CD4-positive, alpha-beta T cell (primary cell): Measurements from ENCODE around the gene PRKCB. TPM values are rescaled to one million over a fixed set of nuclear protein-coding genes. Genes with fewer than 3 reads are reported as not detected.

Experiments used
- ATAC-seq: fragments of 200-7000 bp; cut with Tn5 transposase; one replicate; pipeline ENCODE4 v1.10.0; 2022; ENCODE audit warnings: mild to moderate bottlenecking; ENCODE audit not compliant: poor library complexity
- CTCF ChIA-PET: fragments of 350-600 bp; sonication (Branson Sonifier 250); formaldehyde crosslinking; loops from one replicate; lab custom pipeline; 2021; ENCODE audit warnings: antibody characterized with exemption, inconsistent platforms; lab: Charles Lee
- POLR2A ChIA-PET: fragments of 350-600 bp; sonication (Branson Sonifier 250); formaldehyde crosslinking; loops from one replicate; lab custom pipeline; 2021; ENCODE audit warnings: antibody characterized with exemption, inconsistent platforms; lab: Charles Lee
- DNase-seq, 14 experiments: peaks; one replicate each; pipeline ENCODE4 v3.0.0-alpha.2; 2013 to 2020; ENCODE audit warnings: mixed read lengths in 2 of 14
- H3K27ac ChIP-seq, 2 donors: one replicate each; pipeline versions ENCODE4 v1.5.1 to v1.7.0; 2013; ENCODE audit warnings: low read length in 2 of 2, low read depth in 1 of 2, mild to moderate bottlenecking in 1 of 2
- H3K27me3 ChIP-seq, 2 experiments: 1 replicate in 1 of 2; 2 replicates in 1 of 2; pipeline versions ENCODE4 v1.6.1 to v1.7.0; 2013; ENCODE audit warnings: low read length in 2 of 2, control low read depth in 1 of 2, mild to moderate bottlenecking in 1 of 2, moderate library complexity in 1 of 2; ENCODE audit not compliant: insufficient read depth in 2 of 2, control insufficient read depth in 1 of 2
- H3K36me3 ChIP-seq: one replicate; pipeline ENCODE4 v1.6.1; 2013; ENCODE audit warnings: low read length, control low read depth; ENCODE audit not compliant: insufficient read depth
- H3K4me1 ChIP-seq: one replicate; pipeline ENCODE4 v1.6.1; 2013; ENCODE audit warnings: low read length, control low read depth; ENCODE audit not compliant: insufficient read depth
- H3K4me3 ChIP-seq: one replicate; pipeline ENCODE4 v1.5.1; 2013; ENCODE audit warnings: mild to moderate bottlenecking, low read length, moderate library complexity
- H3K9me3 ChIP-seq, 2 experiments: 1 replicate in 1 of 2; 2 replicates in 1 of 2; pipeline versions ENCODE4 v1.6.1 to v1.7.0; 2013; ENCODE audit warnings: low read length in 2 of 2, mild to moderate bottlenecking in 2 of 2, control low read depth in 1 of 2, moderate library complexity in 1 of 2; ENCODE audit not compliant: control insufficient read depth in 1 of 2, insufficient read depth in 1 of 2
- H3K27ac Mint-ChIP-seq: one replicate; pipeline ENCODE4 v1.8.0; 2020; ENCODE audit warnings: mixed read lengths
- H3K27me3 Mint-ChIP-seq: one replicate; pipeline ENCODE4 v1.8.0; 2021; ENCODE audit warnings: mixed read lengths
- H3K36me3 Mint-ChIP-seq: one replicate; pipeline ENCODE4 v1.8.0; 2021; ENCODE audit warnings: low read depth, mixed read lengths
- H3K4me1 Mint-ChIP-seq: one replicate; pipeline ENCODE4 v1.8.0; 2021; ENCODE audit warnings: low read depth, mixed read lengths
- H3K4me3 Mint-ChIP-seq: one replicate; pipeline ENCODE4 v1.8.0; 2020; ENCODE audit warnings: mild to moderate bottlenecking, mixed read lengths
- H3K9me3 Mint-ChIP-seq: one replicate; pipeline ENCODE4 v1.8.0; 2020; ENCODE audit warnings: mixed read lengths
- intact Hi-C, 2 experiments: fragments of 100-400 bp; cut with DNase I in 1 of 2; cut with micrococcal nuclease in 1 of 2; formaldehyde crosslinking; loops; one replicate each; pipeline versions ENCODE4 v1.15.1 to v1.9.0; 2023 to 2025; cut with DNase I, micrococcal nuclease
- total RNA-seq, 174 experiments: library from RNA in 2 of 174; stranded (reverse) in 2 of 174; gene quantifications; one replicate each; pipeline ENCODE4 v1.2.3 and lab custom pipeline; 2021 to 2026
- TF ChIP-seq, protein P1 (sequence below): fragments of 200-600 bp; IDR thresholded peaks from one replicate; pipeline ENCODE4 v1.8.0; 2022; ENCODE audit warnings: antibody characterized with exemption, mild to moderate bottlenecking

Gene PRKCB
- total RNA-seq, 2 experiments from 2014 or later = 64.7 TPM

- H3K4me1 ChIP-seq = peaks cover 64% of the 10 kb centered on the region
- no peak overlapping the region for H3K4me3 ChIP-seq
- Mint-ChIP-seq H3K4me1 (peaks cover 83% of the 10 kb centered on the region), H3K4me3 (peak overlapping the region; percentile 30), H3K27me3 (no peaks in the 10 kb centered on the region), H3K9me3 (no peaks in the 10 kb centered on the region), H3K36me3 (no peaks in the 10 kb centered on the region), H3K27ac (peak overlapping the region; percentile 66)
- H3K27ac ChIP-seq = no peak overlapping the region
- DNase-seq (no peak), ATAC-seq (no peak)
- intact Hi-C loops = loop anchor here in 1 of 2 experiments (10.0 kb wide), 2 partner anchors 48 to 52 kb away; no protein-coding TSS in a partner anchor
- H3K36me3 ChIP-seq = no peaks in the 10 kb centered on the region
- no peaks in the 10 kb centered on the region for H3K27me3 ChIP-seq
- TF ChIP-seq, protein P1, sequence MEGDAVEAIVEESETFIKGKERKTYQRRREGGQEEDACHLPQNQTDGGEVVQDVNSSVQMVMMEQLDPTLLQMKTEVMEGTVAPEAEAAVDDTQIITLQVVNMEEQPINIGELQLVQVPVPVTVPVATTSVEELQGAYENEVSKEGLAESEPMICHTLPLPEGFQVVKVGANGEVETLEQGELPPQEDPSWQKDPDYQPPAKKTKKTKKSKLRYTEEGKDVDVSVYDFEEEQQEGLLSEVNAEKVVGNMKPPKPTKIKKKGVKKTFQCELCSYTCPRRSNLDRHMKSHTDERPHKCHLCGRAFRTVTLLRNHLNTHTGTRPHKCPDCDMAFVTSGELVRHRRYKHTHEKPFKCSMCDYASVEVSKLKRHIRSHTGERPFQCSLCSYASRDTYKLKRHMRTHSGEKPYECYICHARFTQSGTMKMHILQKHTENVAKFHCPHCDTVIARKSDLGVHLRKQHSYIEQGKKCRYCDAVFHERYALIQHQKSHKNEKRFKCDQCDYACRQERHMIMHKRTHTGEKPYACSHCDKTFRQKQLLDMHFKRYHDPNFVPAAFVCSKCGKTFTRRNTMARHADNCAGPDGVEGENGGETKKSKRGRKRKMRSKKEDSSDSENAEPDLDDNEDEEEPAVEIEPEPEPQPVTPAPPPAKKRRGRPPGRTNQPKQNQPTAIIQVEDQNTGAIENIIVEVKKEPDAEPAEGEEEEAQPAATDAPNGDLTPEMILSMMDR = no peak
- ChIA-PET CTCF (no interaction called here), POLR2A (interaction anchor here (1.1 kb wide), 1 partner anchor 122 kb away, joined by 3 read pairs; the partner anchor contains the start of gene PRKCB)
- no peaks in the 10 kb centered on the region for H3K9me3 ChIP-seq
Observed at GRCh38 chr16:23957287-23957686, 121.5 kb downstream of the PRKCB start.

DNA sequence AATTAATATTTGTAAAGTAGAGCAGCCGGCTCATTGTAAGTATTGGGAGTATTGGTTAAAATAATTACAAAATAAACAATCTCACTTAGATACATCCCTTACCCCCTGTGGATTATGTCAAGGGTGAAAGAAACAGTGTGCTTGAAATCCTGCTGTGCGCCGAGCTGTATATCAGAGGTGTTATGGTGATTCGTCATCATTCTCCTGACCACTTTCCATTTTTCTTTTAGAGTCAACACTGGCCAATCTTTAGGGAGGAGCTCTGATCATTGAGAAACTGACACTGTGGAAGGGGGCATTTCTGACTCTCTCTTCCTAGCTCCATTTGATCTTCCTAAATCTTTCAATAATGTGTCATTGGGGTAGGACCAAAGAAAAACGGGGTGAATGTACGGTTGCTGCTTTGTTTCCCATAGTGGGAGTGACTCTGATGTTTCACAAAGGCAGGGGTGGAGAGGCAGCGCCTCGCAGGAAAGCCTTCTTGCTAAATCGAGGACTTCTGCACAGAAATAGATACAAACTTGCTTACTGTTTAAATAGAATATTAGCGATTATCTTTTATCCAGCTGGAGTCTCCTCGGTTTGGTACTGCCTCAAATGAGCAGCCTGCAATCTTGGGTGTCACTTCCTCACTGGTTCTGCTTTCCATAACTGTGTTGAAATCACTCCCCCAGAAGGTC is 123.4 kb downstream of the PRKCB start:
- POLR2A ChIA-PET = interaction anchor here (0.6 to 3.7 kb wide), 3 partner anchors 9 to 51 kb away, joined by 3 to 20 read pairs (median 5); no protein-coding TSS in a partner anchor
- peak overlapping the region; percentile 36 for H3K4me3 Mint-ChIP-seq
- CTCF ChIA-PET = interaction anchor here (0.7 kb wide), 1 partner anchor 15 kb away, joined by 3 read pairs; no protein-coding TSS in a partner anchor
- DNase-seq (peak in 4 of 14 experiments; percentile 17 to 37 (median 28)), ATAC-seq (peak; percentile 24)
- peaks cover 73% of the 10 kb centered on the region for H3K4me1 Mint-ChIP-seq
- no peaks in the 10 kb centered on the region for H3K9me3 Mint-ChIP-seq
- peak overlapping the region; percentile 81 for H3K27ac Mint-ChIP-seq
- no peaks in the 10 kb centered on the region for H3K27me3 Mint-ChIP-seq
- TF ChIP-seq, protein P1 = no peak
- Histone ChIP-seq H3K4me3 (peak overlapping the region; percentile 4), H3K27me3 (no peaks in the 10 kb centered on the region), H3K4me1 (peaks cover 48% of the 10 kb centered on the region), H3K36me3 (peaks cover 3% of the 10 kb centered on the region), H3K9me3 (no peaks in the 10 kb centered on the region), H3K27ac (no peak overlapping the region)
- peaks cover 13% of the 10 kb centered on the region for H3K36me3 Mint-ChIP-seq
- intact Hi-C loops = loop anchor here in 1 of 2 experiments (10.0 kb wide), 2 partner anchors 46 to 54 kb away; no protein-coding TSS in a partner anchor

DNA sequence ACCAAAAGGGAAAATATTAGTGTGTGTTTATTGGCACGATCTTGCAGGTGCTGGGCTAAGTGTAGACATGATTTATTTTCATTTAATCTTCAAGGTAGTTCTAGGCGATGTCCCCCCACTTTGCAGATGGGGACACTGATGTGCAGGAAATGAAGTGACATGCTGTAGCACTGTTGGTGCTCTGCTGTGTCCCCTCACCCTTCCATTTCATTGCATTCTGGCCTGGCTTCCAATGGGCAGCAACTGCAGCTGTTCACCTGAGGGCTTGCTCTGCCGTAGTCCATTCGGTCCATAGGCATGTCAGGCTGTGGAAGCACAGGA is 123.9 kb downstream of the PRKCB start:
- peaks cover 68% of the 10 kb centered on the region for H3K4me1 Mint-ChIP-seq
- no peak for ATAC-seq
- no peak overlapping the region for H3K4me3 ChIP-seq

More for the DNA sequence above, 123.9 kb downstream of the PRKCB start:
- ChIA-PET CTCF (interaction anchor here (0.7 kb wide), 1 partner anchor 16 kb away, joined by 3 read pairs; no protein-coding TSS in a partner anchor), POLR2A (interaction anchor here (1.1 to 3.7 kb wide), 3 partner anchors 10 to 51 kb away, joined by 3 to 20 read pairs (median 5); no protein-coding TSS in a partner anchor)
- Mint-ChIP-seq H3K4me3 (peak overlapping the region; percentile 36), H3K27me3 (no peaks in the 10 kb centered on the region), H3K27ac (peak overlapping the region; percentile 81), H3K9me3 (no peaks in the 10 kb centered on the region), H3K36me3 (peaks cover 15% of the 10 kb centered on the region)
- H3K9me3 ChIP-seq = no peaks in the 10 kb centered on the region
- H3K36me3 ChIP-seq = peaks cover 6% of the 10 kb centered on the region
- TF ChIP-seq, protein P1 = no peak
- H3K27ac ChIP-seq = peak overlapping the region in 1 of 2 donors; percentile 22
- DNase-seq = no peak
- H3K27me3 ChIP-seq = no peaks in the 10 kb centered on the region
- H3K4me1 ChIP-seq = peaks cover 43% of the 10 kb centered on the region
- intact Hi-C loops = loop anchor here in 1 of 2 experiments (1.0 to 10.0 kb wide), 3 partner anchors 7 to 55 kb away; no protein-coding TSS in a partner anchor
